Stimulated activated CD8-positive, alpha-beta memory T cell treated with anti-CD3 and anti-CD28 coated beads, Interleukin-4, amount 100 ng/mL, for 1 hour (primary cell): ENCODE data around the gene PRR5.

Experiments used
- DNase-seq, 2 donors: peaks; one replicate each; pipeline ENCODE4 v3.0.0-alpha.2; 2020; ENCODE audit warnings: low read depth in 2 of 2, low spot score in 1 of 2

PRR5 gene

GRCh38 chr22:44692662-44693007, 9.4 kb upstream of the PRR5 start:
- no peak for DNase-seq

DNA sequence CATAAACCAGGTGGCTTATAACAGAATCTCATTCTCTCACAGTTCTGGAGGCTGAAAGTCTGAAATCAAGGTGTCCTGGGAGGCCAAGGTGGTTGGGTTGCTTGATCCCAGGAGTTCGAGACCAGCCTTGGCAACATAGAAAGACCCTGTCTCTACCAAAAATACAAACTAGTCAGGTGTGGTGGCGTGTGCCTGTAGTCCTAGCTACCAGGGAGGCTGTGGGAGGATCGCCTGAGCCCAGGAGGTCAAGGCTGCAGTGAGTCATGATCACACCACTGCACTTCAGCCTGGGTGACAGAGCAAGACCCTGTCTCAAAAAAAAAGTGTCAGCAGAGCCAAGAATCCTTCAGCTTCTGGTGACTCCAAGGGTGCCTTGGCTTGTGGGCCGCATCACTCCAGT, 8.9 kb upstream of the PRR5 start:
- DNase-seq = no peak

- DNase-seq = no peak
Measured at GRCh38 chr22:44693756-44694155, 8.2 kb upstream of the PRR5 start.

GRCh38 chr22:44697423-44698141, 4.4 kb upstream of the PRR5 start:
- peak; percentile 75 to 76 for DNase-seq

- no peak for DNase-seq
Measured at GRCh38 chr22:44698531-44699421, 3.2 kb upstream of the PRR5 start.

DNA sequence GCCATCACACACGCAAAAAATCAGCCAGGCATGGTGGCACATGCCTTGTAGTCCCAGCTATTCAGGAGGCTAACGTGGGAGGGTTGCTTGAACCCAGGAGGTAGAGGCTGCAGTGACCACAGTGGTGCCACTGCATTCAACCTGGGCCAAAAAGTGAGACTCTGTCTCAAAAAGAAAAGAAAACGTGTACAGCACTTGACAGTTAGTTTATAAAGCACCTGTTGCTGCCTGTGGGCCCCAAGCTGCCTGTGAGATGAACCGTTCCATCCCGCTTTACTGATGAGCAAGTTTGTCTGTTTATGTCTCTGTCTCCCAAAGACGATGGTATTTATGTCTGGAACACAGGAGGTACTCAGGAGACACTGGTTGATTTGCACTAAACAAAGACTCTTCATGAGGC, 1.5 kb upstream of the PRR5 start:
- no peak for DNase-seq

GRCh38 chr22:44701187-44701790, 715 bp upstream of the PRR5 start:
- DNase-seq = no peak

- DNase-seq = no peak
Measured at GRCh38 chr22:44702479-44703198, 635 bp downstream of the PRR5 start.

DNA sequence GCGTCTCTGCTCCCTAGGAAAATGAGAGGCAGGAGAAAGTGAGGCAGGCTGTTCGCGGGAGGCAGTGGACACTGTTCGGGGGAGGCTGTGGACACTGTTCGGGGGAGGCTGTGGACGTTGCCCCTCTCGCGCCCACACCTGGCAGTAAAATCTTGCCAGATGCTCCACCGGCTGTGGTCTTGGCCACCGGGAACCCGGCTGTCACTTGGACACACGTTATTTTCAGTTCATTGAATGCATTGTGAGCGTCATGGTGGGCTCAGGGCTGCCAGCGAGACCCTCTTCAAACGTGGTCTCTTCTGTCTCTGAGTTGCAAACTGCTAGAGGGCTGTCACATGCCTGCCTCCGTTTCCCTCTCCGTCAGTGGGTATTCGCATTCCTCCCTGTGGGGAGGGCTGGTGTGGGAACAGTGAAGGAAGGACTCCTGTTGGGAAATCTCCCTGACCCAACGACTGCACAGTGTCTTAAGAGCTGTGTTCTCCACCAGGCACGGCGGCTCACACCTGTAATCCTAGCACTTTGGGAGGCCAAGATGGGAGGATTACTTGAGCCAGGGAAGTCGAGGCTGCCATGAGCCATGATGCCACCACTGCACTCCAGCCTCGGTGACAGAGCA, 1.4 kb downstream of the PRR5 start:
- DNase-seq = no peak

DNA sequence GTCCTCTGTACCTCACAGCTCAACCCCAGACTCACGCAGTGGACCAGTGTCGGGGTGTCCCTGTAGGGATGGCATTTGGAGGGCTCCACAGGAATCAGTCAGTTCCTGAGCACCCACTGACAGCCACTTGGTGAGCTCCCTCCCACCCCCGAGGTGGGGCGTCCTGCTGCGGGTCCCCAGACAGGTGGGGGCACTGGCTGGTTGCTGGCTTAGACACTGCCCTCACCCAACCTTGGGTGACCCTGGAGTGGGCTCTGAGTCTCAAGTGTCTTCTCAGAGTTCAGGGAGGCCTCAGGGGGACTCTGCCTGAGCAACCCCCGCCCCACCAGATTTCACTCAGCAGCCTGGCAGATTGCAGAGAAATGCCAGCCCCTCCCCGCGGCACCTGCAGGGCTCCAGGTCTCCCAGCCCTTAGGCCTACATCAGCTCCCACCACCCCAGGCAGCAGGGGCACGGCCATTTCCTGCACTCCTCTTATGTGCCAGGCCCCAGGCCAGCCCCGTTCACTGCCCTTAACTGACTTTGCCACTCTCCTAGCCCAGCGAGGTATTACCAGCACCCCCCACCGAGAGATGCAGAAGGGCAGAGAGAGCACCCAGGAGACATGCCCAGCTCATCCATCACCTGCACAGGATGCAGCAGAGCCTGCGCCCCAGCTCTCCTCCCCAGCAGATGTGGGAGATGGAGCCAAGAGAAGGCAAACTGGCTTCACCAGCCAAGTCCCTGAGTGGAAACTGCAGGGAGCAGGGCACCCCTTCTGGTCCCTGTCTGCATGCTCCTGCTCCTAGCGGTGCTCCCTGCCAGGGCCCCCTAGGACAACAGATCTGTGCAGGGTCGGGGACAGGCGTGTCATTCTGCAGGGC, 2.4 kb downstream of the PRR5 start:
- no peak for DNase-seq

GRCh38 chr22:44705022-44705297, 3.0 kb downstream of the PRR5 start:
- no peak for DNase-seq

GRCh38 chr22:44706488-44706887, 4.5 kb downstream of the PRR5 start:
- no peak for DNase-seq

GRCh38 chr22:44707178-44707577, 5.2 kb downstream of the PRR5 start:
- DNase-seq = no peak

DNA sequence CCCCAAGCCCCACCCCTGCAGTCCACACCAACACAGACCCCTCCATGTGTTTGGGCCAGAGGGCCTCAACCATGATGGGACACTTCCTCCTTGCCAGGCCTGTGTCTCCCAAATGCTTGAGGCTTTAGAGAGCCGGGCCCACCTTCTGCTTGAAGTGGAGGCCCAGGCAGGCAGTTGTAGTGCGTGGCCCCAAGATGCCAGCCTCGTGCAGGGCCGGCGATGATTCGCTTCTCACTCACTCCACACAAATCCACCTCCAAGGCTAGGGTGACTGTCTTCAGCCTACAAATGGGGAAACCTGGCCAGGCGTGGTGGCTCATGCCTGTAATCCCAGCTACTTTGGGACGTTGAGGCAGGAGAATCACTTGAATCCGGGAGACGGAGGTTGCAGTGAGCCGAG, 5.7 kb downstream of the PRR5 start:
- DNase-seq = no peak

GRCh38 chr22:44709881-44710392, 7.9 kb downstream of the PRR5 start:
- no peak for DNase-seq

DNA sequence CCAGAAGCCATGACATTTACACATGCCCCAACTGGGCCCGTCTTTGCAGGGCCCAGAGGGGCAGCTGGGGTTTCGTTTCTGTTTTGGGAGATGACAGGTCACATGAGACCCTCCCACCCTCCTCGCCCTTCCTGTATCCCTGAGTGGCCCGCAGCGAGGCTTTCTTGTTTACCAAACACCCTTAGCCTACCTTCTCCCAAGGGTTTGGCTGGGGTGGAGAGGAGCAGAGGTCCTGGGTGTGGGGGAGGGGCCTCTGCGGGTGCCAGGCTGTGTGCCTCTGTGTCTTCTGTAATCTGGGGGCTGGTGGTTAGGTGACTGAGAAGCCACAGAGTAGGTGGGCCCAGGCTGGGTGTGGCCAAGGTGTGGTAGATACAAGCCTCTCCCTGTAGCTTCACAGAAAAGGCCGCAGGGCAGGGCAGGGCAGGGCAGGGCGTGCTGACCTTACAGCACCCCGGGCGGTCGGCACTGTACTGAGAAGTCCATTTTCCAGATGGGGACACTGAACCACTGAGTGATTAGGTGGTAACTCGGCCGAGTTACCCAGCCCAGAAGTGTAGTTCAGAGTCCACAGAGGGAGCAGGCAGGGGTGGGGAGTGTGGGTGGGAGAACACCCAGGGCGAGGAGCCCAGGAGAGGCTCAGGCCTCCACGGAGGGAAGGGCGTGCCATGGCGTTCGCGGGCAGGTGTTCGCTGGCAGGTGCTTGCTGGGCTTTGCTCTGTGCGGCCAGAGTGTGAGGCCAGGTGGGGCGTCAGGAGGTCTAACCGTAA, 8.7 kb downstream of the PRR5 start:
- DNase-seq = no peak

DNA sequence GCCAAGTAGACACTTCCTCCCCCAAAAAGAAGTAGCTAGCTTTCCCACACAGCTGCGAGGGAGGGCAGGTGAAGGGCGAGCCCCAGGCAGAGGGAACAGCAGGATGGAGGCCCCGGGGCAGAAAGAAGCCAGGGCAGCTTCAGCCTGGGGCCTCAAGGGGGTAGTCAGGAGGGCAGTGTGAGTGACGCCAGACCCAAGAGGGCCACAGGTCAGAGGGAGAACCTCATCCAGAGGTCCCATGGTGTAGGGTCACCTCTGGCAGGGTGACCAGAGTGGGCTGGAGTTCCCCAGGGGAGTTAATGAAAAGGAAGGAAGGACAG, 9.2 kb downstream of the PRR5 start:
- no peak for DNase-seq

GRCh38 chr22:44711690-44712555, 9.9 kb downstream of the PRR5 start:
- no peak for DNase-seq

- DNase-seq = no peak
Measured at GRCh38 chr22:44712962-44713361, 11.0 kb downstream of the PRR5 start.
